GM12872 (cell line): ENCODE results near the gene MYO16.

Experiments
- TF ChIP-seq, protein P1 (sequence below): IDR thresholded peaks from 3 replicates; pipeline ENCODE4 v1.5.1; 2011; ENCODE audit warnings: low read depth, mild to moderate bottlenecking, low read length, moderate library complexity; ENCODE audit not compliant: insufficient read depth

MYO16 gene

DNA sequence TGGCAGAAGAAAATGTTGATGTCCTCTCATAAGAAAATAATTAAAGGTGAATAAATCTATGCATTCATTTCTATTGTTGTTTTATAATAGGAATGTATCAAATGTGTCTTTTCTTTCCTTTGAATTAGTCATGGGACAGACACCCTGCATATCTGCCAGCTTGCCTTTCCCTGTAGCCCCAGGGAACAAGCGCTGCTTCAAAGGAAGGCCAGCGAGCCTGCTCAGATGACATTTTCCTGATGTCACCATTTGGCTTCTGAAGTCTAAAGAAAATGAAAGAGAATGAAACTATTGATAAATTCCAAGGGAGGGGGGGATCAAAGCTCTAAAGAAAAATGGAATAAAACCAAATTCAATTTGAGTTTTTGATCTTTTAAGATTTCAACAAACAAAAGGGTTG, 582.2 kb downstream of the MYO16 start:
- TF ChIP-seq, protein P1, sequence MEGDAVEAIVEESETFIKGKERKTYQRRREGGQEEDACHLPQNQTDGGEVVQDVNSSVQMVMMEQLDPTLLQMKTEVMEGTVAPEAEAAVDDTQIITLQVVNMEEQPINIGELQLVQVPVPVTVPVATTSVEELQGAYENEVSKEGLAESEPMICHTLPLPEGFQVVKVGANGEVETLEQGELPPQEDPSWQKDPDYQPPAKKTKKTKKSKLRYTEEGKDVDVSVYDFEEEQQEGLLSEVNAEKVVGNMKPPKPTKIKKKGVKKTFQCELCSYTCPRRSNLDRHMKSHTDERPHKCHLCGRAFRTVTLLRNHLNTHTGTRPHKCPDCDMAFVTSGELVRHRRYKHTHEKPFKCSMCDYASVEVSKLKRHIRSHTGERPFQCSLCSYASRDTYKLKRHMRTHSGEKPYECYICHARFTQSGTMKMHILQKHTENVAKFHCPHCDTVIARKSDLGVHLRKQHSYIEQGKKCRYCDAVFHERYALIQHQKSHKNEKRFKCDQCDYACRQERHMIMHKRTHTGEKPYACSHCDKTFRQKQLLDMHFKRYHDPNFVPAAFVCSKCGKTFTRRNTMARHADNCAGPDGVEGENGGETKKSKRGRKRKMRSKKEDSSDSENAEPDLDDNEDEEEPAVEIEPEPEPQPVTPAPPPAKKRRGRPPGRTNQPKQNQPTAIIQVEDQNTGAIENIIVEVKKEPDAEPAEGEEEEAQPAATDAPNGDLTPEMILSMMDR = no peak

DNA sequence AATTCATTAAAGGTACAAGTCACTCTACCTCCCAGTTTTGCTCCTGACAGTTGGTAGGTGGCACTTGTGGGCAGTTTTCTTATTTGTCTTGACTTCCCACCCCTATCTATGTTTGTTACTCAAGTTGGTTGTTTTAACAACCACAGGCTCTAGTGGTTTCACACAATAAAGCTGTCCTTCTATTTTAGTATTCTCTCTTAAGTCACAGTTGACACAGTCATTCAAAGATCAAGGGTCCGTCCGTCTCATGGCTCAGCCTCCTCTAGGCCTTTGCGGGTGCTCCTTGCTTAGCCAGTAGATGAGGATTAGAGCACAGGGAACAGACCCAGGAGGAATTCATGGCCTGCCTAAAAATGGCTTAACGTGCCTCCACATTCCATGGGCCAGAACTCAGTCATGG, 583.2 kb downstream of the MYO16 start:
- TF ChIP-seq, protein P1 = no peak

DNA sequence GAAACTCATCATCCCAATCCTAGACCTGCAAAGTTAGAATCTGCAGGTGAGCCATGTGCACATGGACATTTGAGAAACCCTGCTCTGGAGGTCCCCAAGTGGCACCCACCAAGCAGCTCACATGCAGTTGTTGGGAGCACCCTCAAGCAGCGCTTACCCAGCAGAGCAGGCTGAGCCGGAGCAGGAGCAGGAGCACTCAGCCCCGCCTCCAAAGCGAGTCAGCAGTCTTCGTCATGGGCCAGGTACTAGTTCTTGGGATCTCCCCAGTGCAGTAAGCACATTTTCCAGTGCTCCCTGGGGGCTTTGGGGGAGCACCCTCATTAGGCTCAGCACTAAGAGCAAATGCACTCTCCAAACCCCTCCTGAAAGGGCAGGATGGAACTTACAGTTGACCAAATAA, 584.3 kb downstream of the MYO16 start:
- TF ChIP-seq, protein P1 = no peak

DNA sequence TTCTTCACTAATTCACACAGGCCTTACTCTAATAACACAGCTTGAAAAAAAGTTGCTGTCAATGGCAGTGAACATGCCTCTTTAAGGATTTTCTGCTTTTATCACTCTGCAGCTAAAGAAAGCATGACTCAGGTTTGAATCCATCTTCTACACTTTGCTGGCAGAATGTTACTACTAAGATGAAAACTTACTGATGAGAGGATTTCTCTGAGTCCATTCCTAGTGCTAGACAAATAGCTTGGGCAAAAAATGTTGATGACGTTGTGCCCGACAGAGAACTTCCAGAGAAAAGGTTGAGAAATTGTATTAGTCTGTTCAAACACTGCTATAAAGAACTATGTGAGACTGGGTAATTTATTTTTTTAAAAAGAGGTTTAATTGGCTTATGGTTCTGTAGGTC, 585.0 kb downstream of the MYO16 start:
- TF ChIP-seq, protein P1 = no peak

DNA sequence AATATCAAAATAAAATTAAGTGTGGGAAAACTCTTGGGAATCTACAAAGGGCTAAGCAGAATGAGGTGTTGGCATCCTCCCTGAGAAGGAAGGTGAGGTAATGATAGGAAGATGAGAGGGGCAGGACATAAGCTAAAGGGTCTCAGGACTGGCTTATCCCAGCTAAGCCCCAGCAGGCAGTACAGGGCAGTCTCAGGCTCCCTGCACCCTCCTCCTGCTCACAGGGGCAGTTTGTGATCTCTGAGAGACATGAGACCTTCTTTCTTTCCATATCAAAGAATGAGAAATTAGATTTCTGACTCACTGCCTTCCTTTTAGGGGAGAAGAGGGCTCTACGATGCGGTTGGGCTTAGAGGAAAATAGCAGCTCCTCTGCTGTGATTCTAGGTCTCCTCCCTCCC, 586.0 kb downstream of the MYO16 start:
- TF ChIP-seq, protein P1 = no peak

DNA sequence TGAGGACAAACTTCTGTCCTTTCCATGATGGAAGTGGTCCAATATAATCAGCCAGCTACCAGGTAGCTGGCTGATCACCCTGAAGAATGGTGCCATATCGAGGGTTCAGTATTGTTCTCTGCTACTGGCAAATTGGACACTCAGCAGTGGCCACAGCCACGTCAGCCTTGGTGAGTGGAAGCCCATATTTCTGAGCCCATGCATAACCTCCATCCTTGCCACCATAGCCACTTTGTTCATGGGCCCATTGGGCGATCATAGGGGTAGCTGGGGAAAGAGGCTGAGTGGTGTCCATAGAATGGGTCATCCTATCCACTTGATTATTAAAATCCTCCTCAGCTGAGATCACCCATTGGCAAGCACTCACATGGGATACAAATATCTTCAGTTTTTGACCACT, 591.2 kb downstream of the MYO16 start:
- TF ChIP-seq, protein P1 = no peak

DNA sequence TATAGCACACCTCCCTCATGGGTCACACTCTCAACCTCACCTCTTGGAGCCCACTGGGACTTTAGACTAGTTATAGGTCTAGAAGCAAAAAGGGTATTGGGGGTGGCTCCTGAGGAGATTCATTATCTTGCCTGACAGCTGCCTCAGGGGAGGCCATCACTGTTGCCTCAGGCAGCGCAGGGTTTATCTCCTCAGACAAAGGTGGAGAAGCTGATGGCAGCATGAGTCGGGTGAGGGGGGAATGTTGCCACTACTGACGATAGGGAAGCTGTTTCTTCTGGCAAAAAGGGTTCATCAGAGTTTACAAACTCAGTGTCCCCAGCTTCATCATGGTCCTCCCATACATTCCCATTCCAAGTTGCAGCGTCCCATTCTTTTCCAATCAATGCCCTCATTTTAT, 594.6 kb downstream of the MYO16 start:
- TF ChIP-seq, protein P1 = no peak

DNA sequence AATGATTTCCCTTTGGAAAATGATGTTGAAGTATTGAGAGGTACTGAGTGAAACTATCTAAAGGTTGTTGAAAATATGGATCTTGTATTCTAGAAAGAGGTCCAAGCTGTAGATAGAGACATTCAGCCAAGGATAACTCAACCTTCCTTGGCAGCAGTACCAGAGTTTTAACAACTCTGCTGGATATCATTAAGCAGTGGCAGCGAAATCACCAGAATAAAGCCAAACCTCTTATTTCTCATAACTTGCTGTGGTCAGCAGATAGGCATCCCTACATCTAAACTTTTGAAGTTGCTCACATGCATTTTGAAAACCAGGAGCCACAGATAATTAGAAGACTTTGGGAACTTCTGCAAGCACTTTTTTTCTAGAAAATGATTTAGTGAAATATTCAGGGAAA, 597.2 kb downstream of the MYO16 start:
- TF ChIP-seq, protein P1 = no peak
